ENCODE results near the gene FHOD1. TPM values are rescaled to one million over a fixed set of nuclear protein-coding genes. Genes with fewer than 3 reads are reported as not detected.

The FHOD1 gene
- total and polyA plus RNA-seq, 2 donors (not counting 1 experiment from before 2014, with no cell fraction given), result 46.3 to 46.9 TPM

- Histone ChIP-seq H3K36me3 (replicated peaks in 1 of 2; ENCODE audit: control extremely low read depth in 1 of 2, control insufficient read depth in 1 of 2, extremely low read depth in 1 of 2, insufficient read depth in 2 of 2, low read length in 1 of 2) (no peaks in the 10 kb centered on the region), H3K9ac (ENCODE audit: low read length) (peak overlapping the region; percentile 72), H3K27me3 (replicated peaks in 1 of 4; ENCODE audit: control extremely low read depth in 1 of 4, control insufficient read depth in 3 of 4, insufficient read depth in 4 of 4, low read length in 3 of 4) (no peaks in the 10 kb centered on the region), H2AFZ (ENCODE audit: insufficient read depth, low read depth, low read length, poor library complexity, severe bottlenecking) (peak overlapping the region; percentile 91), H4K20me1 (ENCODE audit: control insufficient read depth, insufficient read depth, low read length, poor library complexity, severe bottlenecking) (no peaks in the 10 kb centered on the region), H3K4me1 (ENCODE audit: control insufficient read depth in 2 of 2, insufficient read depth in 2 of 2, low read length in 2 of 2) (peaks cover 7 to 11% of the 10 kb centered on the region in 2 donors), H3K4me3 (ENCODE audit: control extremely low read depth in 1 of 5, extremely low read depth in 1 of 5, insufficient read depth in 1 of 5, low read depth in 2 of 5, low read length in 4 of 5) (peak overlapping the region in 4 of 5 experiments; percentile 51 to 72 (median 58)), H3K27ac (ENCODE audit: low read length in 2 of 2) (peak overlapping the region in 1 of 2 donors; percentile 28), H3K79me2 (ENCODE audit: control insufficient read depth, insufficient read depth, low read length) (peaks cover 3% of the 10 kb centered on the region), H3K4me2 (replicated peaks; ENCODE audit: low read depth, low read length, poor library complexity, severe bottlenecking) (peak overlapping the region; percentile 94), H3K9me3 (ENCODE audit: control extremely low read depth in 1 of 3, control insufficient read depth in 2 of 3, insufficient read depth in 1 of 3, low read length in 2 of 3) (no peaks in the 10 kb centered on the region)
- Mint-ChIP-seq H3K9me3 (ENCODE audit: insufficient read depth) (no peaks in the 10 kb centered on the region), H3K4me3 (peak overlapping the region; percentile 85), H3K27ac (peak overlapping the region; percentile 56), H3K27me3 (no peaks in the 10 kb centered on the region), H3K4me1 (peaks cover 6% of the 10 kb centered on the region)
- peak; percentile 37 for ATAC-seq (ENCODE audit: low read depth)
- ChIA-PET POLR2A (interaction anchor here (0.6 kb wide), 1 partner anchor 585 kb away, joined by 6 read pairs; no protein-coding TSS in a partner anchor), CTCF (interaction anchor here (0.8 to 1.3 kb wide), 4 partner anchors 8 to 52 kb away, joined by 3 read pairs; partner anchors contain the start of genes FHOD1 and TMEM208)
- no peak for TF ChIP-seq EZH2 (IDR thresholded peaks at IDR 0.05; ENCODE audit: borderline replicate concordance, insufficient read depth, low read depth, low read length, poor library complexity, severe bottlenecking)
- no peak for TF ChIP-seq CTCF (IDR thresholded peaks at IDR 0.05)
- DNase-seq, result peak; percentile 64
- intact Hi-C loops (cut with micrococcal nuclease), result loop anchor here (1.0 to 2.0 kb wide), 2 partner anchors 32 to 120 kb away; partner anchors contain the start of gene FHOD1
- under 1% methylated on average over 41 of the region's 42 CpGs for WGBS (ENCODE audit: insufficient coverage)
Measured at GRCh38 chr16:67278773-67279295, 31.6 kb upstream of the FHOD1 start.

Data from B cell (primary cell).